GM23248 (cell line): ENCODE results near the gene CDH22. TPM values are rescaled to one million over a fixed set of nuclear protein-coding genes. Genes with fewer than 3 reads are reported as not detected.

Source experiments
- DNase-seq: peaks from one replicate; pipeline ENCODE4 v3.0.0-alpha.2; 2015
- H2AFZ ChIP-seq: fragments of 200-600 bp; sonication (generic); 2 replicates; pipeline ENCODE4 v1.6.1; 2016; ENCODE audit warnings: antibody characterized with exemption
- H3F3A ChIP-seq: fragments of 200-600 bp; sonication (generic); 2 replicates; pipeline ENCODE4 v1.6.1; 2016; ENCODE audit warnings: mild to moderate bottlenecking, antibody characterized with exemption, mixed run types; ENCODE audit not compliant: insufficient read depth
- H3K27ac ChIP-seq: fragments of 200-600 bp; sonication (generic); 2 replicates; pipeline ENCODE4 v1.5.1; 2016; ENCODE audit warnings: mild to moderate bottlenecking
- H3K27me3 ChIP-seq: fragments of 200-600 bp; sonication (generic); replicated peaks from 2 replicates; pipeline ENCODE4 v1.6.1; 2016; ENCODE audit warnings: mild to moderate bottlenecking; ENCODE audit not compliant: insufficient read depth
- H3K36me3 ChIP-seq: fragments of 200-600 bp; sonication (generic); 2 replicates; pipeline ENCODE4 v1.6.1; 2016; ENCODE audit warnings: low read depth, mild to moderate bottlenecking
- H3K4me1 ChIP-seq: fragments of 200-600 bp; sonication (generic); 2 replicates; pipeline ENCODE4 v1.6.1; 2016; ENCODE audit warnings: mild to moderate bottlenecking; ENCODE audit not compliant: insufficient read depth
- H3K4me2 ChIP-seq: fragments of 200-600 bp; sonication (generic); one replicate; pipeline ENCODE4 v1.6.1; 2016; ENCODE audit warnings: mild to moderate bottlenecking; ENCODE audit not compliant: unreplicated experiment
- H3K4me3 ChIP-seq: fragments of 200-600 bp; sonication (generic); 2 replicates; pipeline ENCODE4 v1.5.1; 2016; ENCODE audit warnings: mild to moderate bottlenecking
- H3K79me2 ChIP-seq: fragments of 200-600 bp; sonication (generic); 2 replicates; pipeline ENCODE4 v1.6.1; 2016; ENCODE audit warnings: mild to moderate bottlenecking; ENCODE audit not compliant: insufficient read depth
- H3K9ac ChIP-seq: fragments of 200-600 bp; sonication (generic); 2 replicates; pipeline ENCODE4 v1.6.1; 2016; ENCODE audit warnings: mild to moderate bottlenecking
- H3K9me2 ChIP-seq: fragments of 200-600 bp; sonication (generic); 2 replicates; pipeline ENCODE4 v1.6.1; 2016; ENCODE audit warnings: mixed run types, mild to moderate bottlenecking, moderate library complexity; ENCODE audit not compliant: insufficient read depth
- H3K9me3 ChIP-seq: fragments of 200-600 bp; sonication (generic); one replicate; pipeline ENCODE4 v1.6.1; 2017; ENCODE audit warnings: low read depth
- H4K20me1 ChIP-seq: fragments of 200-600 bp; sonication (generic); 2 replicates; pipeline ENCODE4 v1.6.0; 2016; ENCODE audit not compliant: insufficient read depth
- EZH2 ChIP-seq: fragments of 200-600 bp; sonication (generic); IDR thresholded peaks from 2 replicates; pipeline ENCODE4 v1.6.1; 2018; ENCODE audit warnings: antibody characterized with exemption, mild to moderate bottlenecking; ENCODE audit not compliant: insufficient read depth, poor library complexity, severe bottlenecking
- EZH2phosphoT487 ChIP-seq: fragments of 200-600 bp; sonication (generic); IDR thresholded peaks from 2 replicates; pipeline ENCODE4 v1.6.1; 2018; ENCODE audit warnings: antibody characterized with exemption, moderate library complexity, mild to moderate bottlenecking, low read depth; ENCODE audit not compliant: insufficient read depth
- WGBS, 2 experiments: methylation state at CpG; one replicate each; pipeline ENCODE4 v1.1.6; 2015 to 2017; ENCODE audit warnings: low lambda C conversion rate in 2 of 2, low coverage in 1 of 2; ENCODE audit errors: missing lambda C conversion rate in 2 of 2; 5-methylcytosine and 5-hydroxymethylcytosine counted together
- in situ Hi-C: fragments of 300-500 bp; cut with MboI; formaldehyde crosslinking; loops from 2 replicates; pipeline ENCODE4 v1.15.0; 2020
- polyA plus RNA-seq: library from polyadenylated mRNA; unstranded; fragments of >200 nt; fragmentation: Nextera tagmentation; extraction: Ambion mirVana; gene quantifications from 2 replicates; pipeline ENCODE4 v1.2.1, GENCODE V29; 2016
- total RNA-seq: library from RNA; depleted of rRNA; stranded (reverse); fragments of >200 nt; shearing (Covaris generic); gene quantifications from 2 replicates; pipeline ENCODE4 v1.2.3, GENCODE V29; 2014

The CDH22 gene
- total and polyA plus RNA-seq, 2 experiments from 2014 or later = not detected

- H3K9me2 ChIP-seq = no peaks in the 10 kb centered on the region
- no peak for TF ChIP-seq EZH2phosphoT487
- TF ChIP-seq EZH2 = no peak
- H3K4me2 ChIP-seq = no peak overlapping the region
- H4K20me1 ChIP-seq = no peaks in the 10 kb centered on the region
- WGBS, 2 experiments = 12 to 13% methylated on average over 18 to 70 of the region's 77 CpGs
- H3K79me2 ChIP-seq = no peaks in the 10 kb centered on the region
- H2AFZ ChIP-seq = no peak overlapping the region
- H3K9ac ChIP-seq = no peak overlapping the region
- H3K4me1 ChIP-seq = no peaks in the 10 kb centered on the region
- no peak overlapping the region for H3K4me3 ChIP-seq
- no peaks in the 10 kb centered on the region for H3K36me3 ChIP-seq
- peak; percentile 68 for DNase-seq
- in situ Hi-C loops = no loop called here
- no peaks in the 10 kb centered on the region for H3K9me3 ChIP-seq
- no peak overlapping the region for H3K27ac ChIP-seq
- no peaks in the 10 kb centered on the region for H3F3A ChIP-seq
- peaks cover 39% of the 10 kb centered on the region for H3K27me3 ChIP-seq
These were observed 133.7 kb downstream of the CDH22 start for GRCh38 chr20:46174469-46175126.

GRCh38 chr20:46173652-46174468 is 134.4 kb downstream of the CDH22 start:
- H3K27me3 ChIP-seq = peaks cover 39% of the 10 kb centered on the region; the same call in 1 of the 2 replicates
- no peak overlapping the region for H2AFZ ChIP-seq
- TF ChIP-seq EZH2phosphoT487 (no peak), EZH2 (no peak)
- H3K27ac ChIP-seq = no peak overlapping the region
- no peak overlapping the region for H3K9ac ChIP-seq
- in situ Hi-C loops = no loop called here
- no peaks in the 10 kb centered on the region for H3K9me2 ChIP-seq
- H4K20me1 ChIP-seq = no peaks in the 10 kb centered on the region
- H3K36me3 ChIP-seq = no peaks in the 10 kb centered on the region
- no peaks in the 10 kb centered on the region for H3K9me3 ChIP-seq
- no peak overlapping the region for H3K4me3 ChIP-seq
- H3F3A ChIP-seq = no peaks in the 10 kb centered on the region
- no peaks in the 10 kb centered on the region for H3K4me1 ChIP-seq
- H3K4me2 ChIP-seq = no peak overlapping the region
- WGBS, 2 experiments = 19 to 24% methylated on average over 18 to 25 of the region's 25 CpGs
- H3K79me2 ChIP-seq = no peaks in the 10 kb centered on the region
- no peak for DNase-seq

- 31 to 33% methylated on average over 3 of the region's 3 CpGs for WGBS, 2 experiments
- H3K27me3 ChIP-seq = peaks cover 39% of the 10 kb centered on the region; the same call in 1 of the 2 replicates
- TF ChIP-seq EZH2 = no peak
These were observed 135.2 kb downstream of the CDH22 start for GRCh38 chr20:46172961-46173536.

GRCh38 chr20:46172455-46172854 is 135.8 kb downstream of the CDH22 start:
- DNase-seq = no peak
- Histone ChIP-seq H3K79me2 (no peaks in the 10 kb centered on the region), H3K36me3 (no peaks in the 10 kb centered on the region), H3K4me3 (no peak overlapping the region), H2AFZ (no peak overlapping the region), H3K27ac (no peak overlapping the region), H3K9ac (no peak overlapping the region), H4K20me1 (no peaks in the 10 kb centered on the region), H3K4me1 (no peaks in the 10 kb centered on the region), H3K9me3 (no peaks in the 10 kb centered on the region), H3F3A (no peaks in the 10 kb centered on the region), H3K27me3 (peaks cover 43% of the 10 kb centered on the region), H3K9me2 (no peaks in the 10 kb centered on the region), H3K4me2 (no peak overlapping the region)
- in situ Hi-C loops = no loop called here
- TF ChIP-seq EZH2 (no peak), EZH2phosphoT487 (no peak)
- WGBS, 2 experiments = 54 to 55% methylated on average over 6 of the region's 6 CpGs

More at GRCh38 chr20:46172961-46173536, 135.2 kb downstream of the CDH22 start:
- Histone ChIP-seq H3K36me3 (no peaks in the 10 kb centered on the region), H3K9me2 (no peaks in the 10 kb centered on the region), H3K4me1 (no peaks in the 10 kb centered on the region), H3F3A (no peaks in the 10 kb centered on the region), H2AFZ (no peak overlapping the region), H3K9ac (no peak overlapping the region), H3K27ac (no peak overlapping the region), H3K4me2 (no peak overlapping the region), H3K9me3 (no peaks in the 10 kb centered on the region), H3K4me3 (no peak overlapping the region), H3K79me2 (no peaks in the 10 kb centered on the region), H4K20me1 (no peaks in the 10 kb centered on the region)
- DNase-seq = no peak
- in situ Hi-C loops = no loop called here
